ENCODE results near the gene TCF20. TPM values are rescaled to one million over a fixed set of nuclear protein-coding genes. Genes with fewer than 3 reads are reported as not detected.

TCF20 gene
- total RNA-seq, 1 donor from 2014 or later, result 52.0 TPM

DNA sequence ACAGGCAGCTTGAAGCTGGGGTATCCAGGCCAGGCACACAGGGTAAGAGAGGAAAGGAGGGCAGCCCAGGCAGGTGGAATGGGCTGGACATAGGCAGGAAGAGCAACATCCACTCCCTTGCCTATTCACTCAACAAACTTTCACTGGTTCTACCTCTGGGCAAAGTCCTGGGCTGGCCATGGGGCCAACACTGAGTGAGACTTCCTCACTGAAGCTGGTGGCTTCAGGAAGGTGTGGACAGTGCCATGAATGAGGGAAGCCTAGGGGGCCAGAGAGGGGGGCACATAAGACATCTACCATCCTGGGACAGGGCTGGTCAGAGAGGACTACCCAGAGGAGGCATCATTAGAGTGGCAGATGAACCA lies 44.9 kb upstream of the TCF20 start:
- ATAC-seq (ENCODE audit: low read depth) (no peak), DNase-seq (no peak)
- no peak overlapping the region for H3K4me3 Mint-ChIP-seq
- intact Hi-C loops (cut with micrococcal nuclease), result loop anchor here (5.0 kb wide), 1 partner anchor 223 kb away; the partner anchor contains the start of gene NDUFA6
- H3K27ac Mint-ChIP-seq, result no peak overlapping the region
- H3K27me3 Mint-ChIP-seq, result peaks cover 29% of the 10 kb centered on the region
- ChIA-PET CTCF (no interaction called here), POLR2A (no interaction called here)
- no peaks in the 10 kb centered on the region for H3K9me3 Mint-ChIP-seq
- TF ChIP-seq, protein P1, sequence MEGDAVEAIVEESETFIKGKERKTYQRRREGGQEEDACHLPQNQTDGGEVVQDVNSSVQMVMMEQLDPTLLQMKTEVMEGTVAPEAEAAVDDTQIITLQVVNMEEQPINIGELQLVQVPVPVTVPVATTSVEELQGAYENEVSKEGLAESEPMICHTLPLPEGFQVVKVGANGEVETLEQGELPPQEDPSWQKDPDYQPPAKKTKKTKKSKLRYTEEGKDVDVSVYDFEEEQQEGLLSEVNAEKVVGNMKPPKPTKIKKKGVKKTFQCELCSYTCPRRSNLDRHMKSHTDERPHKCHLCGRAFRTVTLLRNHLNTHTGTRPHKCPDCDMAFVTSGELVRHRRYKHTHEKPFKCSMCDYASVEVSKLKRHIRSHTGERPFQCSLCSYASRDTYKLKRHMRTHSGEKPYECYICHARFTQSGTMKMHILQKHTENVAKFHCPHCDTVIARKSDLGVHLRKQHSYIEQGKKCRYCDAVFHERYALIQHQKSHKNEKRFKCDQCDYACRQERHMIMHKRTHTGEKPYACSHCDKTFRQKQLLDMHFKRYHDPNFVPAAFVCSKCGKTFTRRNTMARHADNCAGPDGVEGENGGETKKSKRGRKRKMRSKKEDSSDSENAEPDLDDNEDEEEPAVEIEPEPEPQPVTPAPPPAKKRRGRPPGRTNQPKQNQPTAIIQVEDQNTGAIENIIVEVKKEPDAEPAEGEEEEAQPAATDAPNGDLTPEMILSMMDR (IDR thresholded peaks at IDR 0.05), result no peak
- peaks cover 15% of the 10 kb centered on the region for H3K4me1 Mint-ChIP-seq
- no peaks in the 10 kb centered on the region for H3K36me3 Mint-ChIP-seq (ENCODE audit: low read depth)

DNA sequence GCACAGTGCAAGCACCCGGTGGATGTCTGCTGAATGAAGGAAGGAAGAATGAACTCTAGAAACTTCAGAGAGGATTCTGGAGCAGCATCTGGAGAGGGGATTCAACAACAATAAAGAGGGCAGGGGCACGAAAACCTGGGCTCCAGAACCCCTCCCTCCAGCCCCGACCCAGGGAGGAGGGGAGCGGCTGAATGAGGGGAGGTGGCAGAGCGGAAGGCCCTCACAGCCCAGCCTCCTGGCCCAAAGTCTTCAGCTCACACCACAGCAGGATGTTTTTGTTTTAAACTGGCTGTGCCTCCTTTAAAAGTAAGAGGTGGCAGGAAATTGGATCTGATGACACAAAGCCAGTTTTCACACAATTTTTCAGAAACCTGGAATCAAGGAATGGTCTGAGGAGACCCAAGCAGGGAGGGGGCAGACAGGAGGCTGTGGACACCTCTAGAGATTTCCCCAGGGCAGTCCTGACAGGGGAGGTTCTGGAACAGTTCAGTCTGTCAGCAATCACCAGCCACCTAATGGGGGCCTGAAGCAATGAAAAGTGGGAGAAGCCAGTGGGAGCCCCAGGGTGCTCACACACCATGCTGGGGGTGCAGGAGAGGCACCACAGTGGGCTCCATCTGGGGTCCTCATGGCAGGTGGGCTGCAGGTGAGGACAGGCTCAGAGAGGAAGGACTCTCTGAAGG lies 44.4 kb upstream of the TCF20 start:
- intact Hi-C loops (cut with micrococcal nuclease), result loop anchor here (1.0 to 5.0 kb wide), 2 partner anchors 146 to 223 kb away; partner anchors contain the start of gene NDUFA6
- no peaks in the 10 kb centered on the region for H3K36me3 Mint-ChIP-seq (ENCODE audit: low read depth)
- CTCF ChIA-PET, result interaction anchor here (0.6 kb wide), 1 partner anchor 108 kb away, joined by 3 read pairs; no protein-coding TSS in a partner anchor
- POLR2A ChIA-PET, result no interaction called here
- peaks cover 24% of the 10 kb centered on the region for H3K27me3 Mint-ChIP-seq
- DNase-seq (no peak), ATAC-seq (ENCODE audit: low read depth) (no peak)
- no peak overlapping the region for H3K4me3 Mint-ChIP-seq
- H3K9me3 Mint-ChIP-seq, result no peaks in the 10 kb centered on the region
- TF ChIP-seq, protein P1 (IDR thresholded peaks at IDR 0.05), result no peak
- H3K27ac Mint-ChIP-seq, result no peak overlapping the region
- H3K4me1 Mint-ChIP-seq, result peaks cover 15% of the 10 kb centered on the region

DNA sequence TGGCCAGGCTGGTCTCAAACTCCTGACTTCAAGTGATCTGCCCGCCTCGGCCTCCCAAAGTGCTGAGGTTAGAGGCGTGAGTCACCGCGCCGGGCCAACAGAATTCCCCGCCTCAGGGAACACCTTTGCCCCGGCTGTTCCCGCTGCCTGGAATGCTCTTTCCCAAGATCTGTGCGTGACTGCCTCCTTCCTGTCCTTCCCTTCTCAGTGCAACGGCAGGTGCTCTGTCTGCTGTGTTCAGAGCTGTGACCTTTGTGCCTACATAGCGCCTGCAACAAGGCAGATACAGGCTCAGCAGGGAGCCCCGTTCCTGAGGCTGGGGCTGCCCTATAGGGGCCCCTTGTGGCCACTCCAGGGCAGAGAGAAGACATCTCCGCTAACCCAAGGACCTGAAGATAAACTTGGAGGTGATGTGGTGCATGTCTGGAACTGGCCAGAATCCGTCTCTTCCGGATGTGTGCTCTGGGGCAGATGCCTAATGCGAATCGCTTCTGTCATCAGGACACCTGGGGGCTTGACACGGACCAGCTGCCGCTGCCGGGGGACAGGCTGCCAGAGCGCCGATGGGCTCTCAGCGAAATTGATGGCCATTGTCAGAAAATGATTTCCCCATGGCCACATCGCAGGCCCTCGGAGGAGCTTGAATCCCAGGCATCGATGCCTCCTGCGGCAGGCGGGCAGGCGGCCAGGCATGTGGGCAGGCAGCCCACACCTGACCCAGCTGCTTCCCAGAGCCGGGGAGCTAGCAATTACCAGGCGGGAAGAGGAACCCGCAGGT lies 43.5 kb upstream of the TCF20 start:
- TF ChIP-seq, protein P1 (IDR thresholded peaks at IDR 0.05), result no peak
- Mint-ChIP-seq H3K27ac (no peak overlapping the region), H3K4me3 (no peak overlapping the region), H3K36me3 (ENCODE audit: low read depth) (no peaks in the 10 kb centered on the region), H3K27me3 (peaks cover 24% of the 10 kb centered on the region), H3K4me1 (peaks cover 15% of the 10 kb centered on the region), H3K9me3 (no peaks in the 10 kb centered on the region)
- POLR2A ChIA-PET, result no interaction called here
- ATAC-seq (ENCODE audit: low read depth), result peak; percentile 64
- intact Hi-C loops (cut with micrococcal nuclease), result loop anchor here (1.0 kb wide), 1 partner anchor 145 kb away; no protein-coding TSS in a partner anchor
- DNase-seq, result no peak
- CTCF ChIA-PET, result interaction anchor here (0.6 to 1.0 kb wide), 3 partner anchors 107 to 225 kb away, joined by 3 to 4 read pairs (median 3); no protein-coding TSS in a partner anchor

DNA sequence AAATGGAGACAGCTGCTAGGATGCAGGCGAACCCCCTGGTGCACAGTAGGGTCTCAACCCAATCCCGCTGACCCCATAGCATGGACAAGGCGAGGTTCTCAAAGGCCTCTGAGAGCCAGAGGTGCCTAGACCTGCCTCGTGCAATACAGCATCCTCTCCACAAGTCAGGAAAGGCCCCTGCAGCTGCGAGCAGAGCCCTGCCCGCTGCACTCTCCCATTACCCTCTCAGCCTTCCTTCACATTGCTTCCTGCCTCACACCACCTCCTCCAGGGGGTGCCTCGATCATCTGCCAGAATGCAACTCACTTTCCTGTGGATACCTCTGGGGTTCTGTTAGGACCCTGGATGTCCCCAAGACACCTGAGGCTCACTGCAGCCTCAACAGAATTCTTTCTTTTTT lies 42.8 kb upstream of the TCF20 start:
- Mint-ChIP-seq H3K9me3 (no peaks in the 10 kb centered on the region), H3K27ac (no peak overlapping the region), H3K4me3 (no peak overlapping the region), H3K4me1 (peaks cover 15% of the 10 kb centered on the region), H3K27me3 (peaks cover 23% of the 10 kb centered on the region), H3K36me3 (ENCODE audit: low read depth) (no peaks in the 10 kb centered on the region)
- CTCF ChIA-PET, result interaction anchor here (0.7 to 1.1 kb wide), 3 partner anchors 139 to 224 kb away, joined by 3 to 4 read pairs (median 3); no protein-coding TSS in a partner anchor
- DNase-seq (no peak), ATAC-seq (ENCODE audit: low read depth) (no peak)
- TF ChIP-seq, protein P1 (IDR thresholded peaks at IDR 0.05), result no peak
- intact Hi-C loops (cut with micrococcal nuclease), result no loop called here
- POLR2A ChIA-PET, result no interaction called here

All from activated B cell treated with CpG ODN at 0.5 μM for 24 hours (primary cell).